GM12801 (cell line): ENCODE results near the gene BIRC6.

ENCODE experiments used
- CTCF ChIP-seq: IDR thresholded peaks from one replicate; pipeline ENCODE4 v1.5.1; 2011; ENCODE audit warnings: control low read depth; ENCODE audit not compliant: insufficient read length; ENCODE audit errors: extremely low read depth

The BIRC6 gene

GRCh38 chr2:32472605-32473004 is 115.8 kb downstream of the BIRC6 start:
- TF ChIP-seq CTCF, result no peak

- TF ChIP-seq CTCF, result no peak
These were observed 117.6 kb downstream of the BIRC6 start for GRCh38 chr2:32474381-32474780.

- no peak for TF ChIP-seq CTCF
These were observed 122.2 kb downstream of the BIRC6 start for GRCh38 chr2:32478889-32479620.

- no peak for TF ChIP-seq CTCF
These were observed 123.2 kb downstream of the BIRC6 start for GRCh38 chr2:32479993-32480392.

GRCh38 chr2:32482471-32482870 is 125.6 kb downstream of the BIRC6 start:
- TF ChIP-seq CTCF, result no peak

GRCh38 chr2:32484937-32485336 is 128.1 kb downstream of the BIRC6 start:
- no peak for TF ChIP-seq CTCF

- no peak for TF ChIP-seq CTCF
These were observed 128.6 kb downstream of the BIRC6 start for GRCh38 chr2:32485399-32485798.
